ENCODE data around the gene TGFA.

DNA sequence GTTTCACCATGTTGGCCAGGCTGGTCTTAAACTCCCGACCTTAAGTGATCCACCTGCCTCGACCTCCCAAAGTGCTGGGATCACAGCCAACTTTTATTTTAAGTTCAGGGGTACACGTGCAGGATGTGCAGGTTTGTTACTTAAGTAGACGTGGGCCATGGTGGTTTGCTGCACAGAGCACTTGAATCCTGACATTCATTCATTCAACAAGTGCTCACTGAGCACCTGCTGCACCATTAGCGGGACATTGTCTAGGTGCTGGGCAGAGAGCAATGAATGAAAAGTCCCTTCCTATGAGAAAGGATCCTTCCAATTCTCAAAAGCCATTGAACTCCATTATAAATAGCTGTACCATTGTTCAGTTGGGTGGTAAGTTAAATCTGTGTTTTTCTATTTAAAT lies 31.0 kb downstream of the TGFA start:
- TF ChIP-seq, protein P1, sequence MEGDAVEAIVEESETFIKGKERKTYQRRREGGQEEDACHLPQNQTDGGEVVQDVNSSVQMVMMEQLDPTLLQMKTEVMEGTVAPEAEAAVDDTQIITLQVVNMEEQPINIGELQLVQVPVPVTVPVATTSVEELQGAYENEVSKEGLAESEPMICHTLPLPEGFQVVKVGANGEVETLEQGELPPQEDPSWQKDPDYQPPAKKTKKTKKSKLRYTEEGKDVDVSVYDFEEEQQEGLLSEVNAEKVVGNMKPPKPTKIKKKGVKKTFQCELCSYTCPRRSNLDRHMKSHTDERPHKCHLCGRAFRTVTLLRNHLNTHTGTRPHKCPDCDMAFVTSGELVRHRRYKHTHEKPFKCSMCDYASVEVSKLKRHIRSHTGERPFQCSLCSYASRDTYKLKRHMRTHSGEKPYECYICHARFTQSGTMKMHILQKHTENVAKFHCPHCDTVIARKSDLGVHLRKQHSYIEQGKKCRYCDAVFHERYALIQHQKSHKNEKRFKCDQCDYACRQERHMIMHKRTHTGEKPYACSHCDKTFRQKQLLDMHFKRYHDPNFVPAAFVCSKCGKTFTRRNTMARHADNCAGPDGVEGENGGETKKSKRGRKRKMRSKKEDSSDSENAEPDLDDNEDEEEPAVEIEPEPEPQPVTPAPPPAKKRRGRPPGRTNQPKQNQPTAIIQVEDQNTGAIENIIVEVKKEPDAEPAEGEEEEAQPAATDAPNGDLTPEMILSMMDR (IDR thresholded peaks at IDR 0.05; ENCODE audit: low read length) = no peak
- TF ChIP-seq EZH2 (IDR thresholded peaks at IDR 0.05; ENCODE audit: borderline replicate concordance, low read length) = no peak

Measured in OCI-LY1 (cell line).